Tibial nerve (tissue), 4 donors: ENCODE data around the gene SLX1A.

ENCODE experiments used
- CTCF ChIP-seq, 5 experiments: fragments of 200-600 bp in 3 of 5; fragments of 450-650 bp in 2 of 5; sonication (generic) in 3 of 5; IDR thresholded peaks; one replicate each; pipeline ENCODE4 v1.5.1; 2016 to 2019; ENCODE audit warnings: antibody characterized with exemption in 5 of 5, mild to moderate bottlenecking in 3 of 5, moderate library complexity in 2 of 5
- EP300 ChIP-seq, 2 donors: sonication (generic); formaldehyde crosslinking; IDR thresholded peaks; one replicate each; pipeline ENCODE4 v1.6.1; 2017; ENCODE audit warnings: antibody characterized with exemption in 2 of 2, mild to moderate bottlenecking in 1 of 2
- POLR2A ChIP-seq, 2 donors: fragments of 450-650 bp; IDR thresholded peaks; one replicate each; pipeline ENCODE4 v1.6.1; 2017; ENCODE audit warnings: antibody characterized with exemption in 2 of 2, mild to moderate bottlenecking in 2 of 2, moderate library complexity in 2 of 2

DNA sequence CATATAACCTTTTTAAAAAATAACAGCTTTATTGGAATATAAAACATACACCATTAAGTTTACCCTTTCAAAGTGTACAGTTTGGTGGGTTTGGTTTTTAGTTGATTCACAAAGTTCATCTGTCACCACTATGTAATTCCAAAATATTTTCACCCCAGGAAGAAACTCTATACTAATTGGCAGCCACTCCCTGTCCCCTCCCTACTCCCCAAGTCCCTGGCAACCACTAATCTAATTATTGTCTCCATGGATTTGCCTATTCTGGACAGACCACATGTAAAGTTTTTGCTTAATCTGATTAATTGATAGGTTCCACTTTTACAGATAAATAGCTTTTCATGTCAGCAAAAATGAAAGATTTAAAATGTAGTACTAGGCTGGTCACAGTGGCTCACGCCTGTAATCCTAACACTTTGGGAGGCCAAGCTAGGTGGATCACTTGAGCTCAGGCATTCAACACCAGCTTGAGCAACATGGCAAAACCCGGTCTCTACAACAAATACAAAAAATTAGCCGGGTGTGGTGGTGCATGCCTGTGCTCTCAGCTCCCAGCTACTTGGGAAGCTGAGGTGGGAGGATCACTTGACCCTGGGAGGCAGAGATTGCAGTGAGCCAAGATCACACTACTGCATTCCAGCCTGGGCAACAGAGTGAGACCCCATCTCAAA is 45.7 kb upstream of the SLX1A start:
- no peak for TF ChIP-seq CTCF (IDR thresholded peaks at IDR 0.05)
- no peak for TF ChIP-seq POLR2A (IDR thresholded peaks at IDR 0.05)
- no peak for TF ChIP-seq EP300 (IDR thresholded peaks at IDR 0.05)
